Measurements from ENCODE around the gene RIMS4.

DNA sequence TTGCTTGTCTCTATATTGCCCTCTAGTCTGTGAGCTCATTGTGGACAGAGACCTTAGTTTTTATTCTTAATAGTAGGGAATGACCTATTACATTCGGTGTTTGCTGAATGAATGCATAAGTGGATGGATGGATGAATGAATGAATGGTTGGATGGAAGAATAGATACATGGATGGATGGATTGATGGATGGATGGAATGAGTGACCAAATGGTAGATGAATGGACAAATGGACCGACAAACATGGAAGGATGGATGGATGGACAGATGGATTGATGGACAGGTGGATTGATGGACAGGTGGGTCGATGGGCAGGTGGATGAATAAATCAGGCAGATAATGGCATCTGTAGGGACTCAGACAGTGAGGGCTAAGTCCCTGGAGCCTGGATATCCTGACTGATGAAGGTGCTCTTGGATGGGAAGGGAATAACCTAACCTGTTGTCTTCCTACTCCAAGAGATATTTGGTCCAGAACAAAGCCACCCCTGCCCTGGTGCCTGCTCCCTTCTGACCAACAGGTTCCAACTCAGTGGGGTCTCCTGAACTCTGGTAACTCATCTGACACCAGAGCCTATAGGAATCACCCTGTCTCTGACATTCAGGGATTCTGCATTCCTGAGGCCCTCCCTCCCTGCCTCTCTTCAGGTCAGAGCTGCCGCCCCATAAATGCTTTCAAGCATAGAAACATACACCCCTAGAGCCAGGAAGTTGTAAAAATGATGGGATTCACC, 104.8 kb downstream of the RIMS4 start:
- TF ChIP-seq CTCF (CRISPR knock-in tag; IDR thresholded peaks at IDR 0.05): no peak
- TF ChIP-seq MYC (CRISPR knock-in tag; IDR thresholded peaks at IDR 0.05; ENCODE audit: borderline replicate concordance): no peak
- no peak for TF ChIP-seq ARNT (IDR thresholded peaks at IDR 0.05)
- no peak for TF ChIP-seq TAF1 (CRISPR knock-in tag; IDR thresholded peaks at IDR 0.05)
- no peak for TF ChIP-seq ZNF766 (CRISPR knock-in tag; IDR thresholded peaks at IDR 0.05; ENCODE audit: borderline replicate concordance)
